ENCODE results near the gene POU2AF2. TPM values are rescaled to one million over a fixed set of nuclear protein-coding genes. Genes with fewer than 3 reads are reported as not detected.

The POU2AF2 gene, protein sequence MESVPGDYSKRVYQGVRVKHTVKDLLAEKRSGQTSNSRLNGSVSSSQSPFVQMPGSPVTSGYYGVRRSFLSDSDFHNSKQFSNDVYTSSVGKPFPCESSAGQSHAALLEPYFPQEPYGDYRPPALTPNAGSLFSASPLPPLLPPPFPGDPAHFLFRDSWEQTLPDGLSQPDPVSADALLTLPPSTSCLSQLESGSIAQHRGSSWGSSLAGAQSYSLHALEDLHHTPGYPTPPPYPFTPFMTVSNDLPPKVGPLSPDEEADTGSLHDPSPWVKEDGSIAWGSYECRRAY
- not detected for total RNA-seq
- not detected for total RNA-seq (2013)

DNA sequence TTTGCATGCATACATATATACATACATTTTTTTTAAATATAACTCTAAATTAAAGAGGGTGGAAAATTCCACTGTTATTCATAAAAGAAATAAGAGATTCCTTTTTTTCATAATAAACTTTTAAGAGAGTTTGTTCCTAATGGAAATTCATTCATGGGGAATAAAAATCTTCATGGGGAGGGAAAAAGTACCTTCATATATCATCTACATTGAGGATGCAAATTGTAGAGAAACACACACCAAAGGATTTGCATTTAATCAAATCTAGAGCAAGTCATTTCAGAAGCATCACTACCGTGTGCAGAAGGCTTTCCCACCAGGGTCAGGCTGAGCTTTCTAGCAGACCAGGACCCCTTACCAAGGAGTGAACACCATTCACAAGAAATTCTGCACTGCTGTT lies at the start of gene POU2AF2:
Gene POU2AF2 (plus strand): TSS at position 301 of the 400 bp plus-strand sequence. CDS start 129 bp downstream, outside the sequence.
- DNase-seq (no peak), ATAC-seq (no peak)
- Mint-ChIP-seq H3K4me3 (no peak within 1 kb of the TSS), H3K27ac (no peak within 1 kb of the TSS), H3K4me1 (no peaks in the 10 kb centered on the region), H3K9me3 (no peaks in the 10 kb centered on the region), H3K36me3 (no peaks in the 10 kb centered on the region), H3K27me3 (ENCODE audit: low read depth in 2 of 2) (peaks cover 32 to 42% of the 10 kb centered on the region in 2 donors)
- Histone ChIP-seq H3K27ac (ENCODE audit: low read length) (no peak within 1 kb of the TSS), H3K9me3 (ENCODE audit: control insufficient read depth, insufficient read depth, low read length) (no peaks in the 10 kb centered on the region), H3K4me3 (ENCODE audit: low read length) (no peak within 1 kb of the TSS), H3K4me1 (ENCODE audit: control insufficient read depth, insufficient read depth, low read length) (no peaks in the 10 kb centered on the region), H3K36me3 (ENCODE audit: control insufficient read depth, insufficient read depth, low read length) (no peaks in the 10 kb centered on the region), H3K27me3 (ENCODE audit: control insufficient read depth, insufficient read depth, low read length) (peaks cover 2% of the 10 kb centered on the region)
- WGBS (ENCODE audit: insufficient coverage): 40% methylated on average over 1 of the region's 1 CpG
- intact Hi-C loops (cut with micrococcal nuclease): no loop called here
- TF ChIP-seq, protein P1, sequence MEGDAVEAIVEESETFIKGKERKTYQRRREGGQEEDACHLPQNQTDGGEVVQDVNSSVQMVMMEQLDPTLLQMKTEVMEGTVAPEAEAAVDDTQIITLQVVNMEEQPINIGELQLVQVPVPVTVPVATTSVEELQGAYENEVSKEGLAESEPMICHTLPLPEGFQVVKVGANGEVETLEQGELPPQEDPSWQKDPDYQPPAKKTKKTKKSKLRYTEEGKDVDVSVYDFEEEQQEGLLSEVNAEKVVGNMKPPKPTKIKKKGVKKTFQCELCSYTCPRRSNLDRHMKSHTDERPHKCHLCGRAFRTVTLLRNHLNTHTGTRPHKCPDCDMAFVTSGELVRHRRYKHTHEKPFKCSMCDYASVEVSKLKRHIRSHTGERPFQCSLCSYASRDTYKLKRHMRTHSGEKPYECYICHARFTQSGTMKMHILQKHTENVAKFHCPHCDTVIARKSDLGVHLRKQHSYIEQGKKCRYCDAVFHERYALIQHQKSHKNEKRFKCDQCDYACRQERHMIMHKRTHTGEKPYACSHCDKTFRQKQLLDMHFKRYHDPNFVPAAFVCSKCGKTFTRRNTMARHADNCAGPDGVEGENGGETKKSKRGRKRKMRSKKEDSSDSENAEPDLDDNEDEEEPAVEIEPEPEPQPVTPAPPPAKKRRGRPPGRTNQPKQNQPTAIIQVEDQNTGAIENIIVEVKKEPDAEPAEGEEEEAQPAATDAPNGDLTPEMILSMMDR (IDR thresholded peaks at IDR 0.05): no peak

DNA sequence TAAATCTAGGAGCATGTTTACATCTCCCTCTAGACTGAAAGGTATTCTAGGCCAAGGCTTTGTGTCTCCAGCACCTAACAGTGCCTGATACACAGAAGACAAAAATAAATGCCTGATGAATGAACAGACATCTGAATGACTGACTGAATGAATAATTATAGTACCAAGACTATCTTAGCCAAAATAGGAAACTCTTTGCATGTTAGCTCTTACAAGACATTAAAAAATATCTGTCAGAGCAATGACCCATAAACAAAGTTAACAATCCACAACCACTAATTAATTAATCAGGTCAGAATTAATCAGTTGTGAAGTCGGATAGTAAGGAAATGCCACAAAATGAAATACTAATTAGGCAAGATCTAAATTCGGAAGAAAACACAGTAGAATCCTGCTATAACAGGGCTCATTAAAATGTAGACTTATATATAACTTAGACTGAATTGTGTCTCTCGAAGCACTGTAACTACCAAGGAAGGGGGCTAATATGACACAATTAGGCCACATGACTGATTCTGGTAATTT lies 45.5 kb upstream of the POU2AF2 start:
- ATAC-seq: no peak
- no peak overlapping the region for H3K27ac Mint-ChIP-seq
- Histone ChIP-seq H3K27ac (ENCODE audit: low read length) (no peak overlapping the region), H3K36me3 (ENCODE audit: control insufficient read depth, insufficient read depth, low read length) (no peaks in the 10 kb centered on the region), H3K9me3 (ENCODE audit: control insufficient read depth, insufficient read depth, low read length) (no peaks in the 10 kb centered on the region), H3K4me3 (ENCODE audit: low read length) (no peak overlapping the region), H3K27me3 (ENCODE audit: control insufficient read depth, insufficient read depth, low read length) (no peaks in the 10 kb centered on the region), H3K4me1 (ENCODE audit: control insufficient read depth, insufficient read depth, low read length) (no peaks in the 10 kb centered on the region)
- intact Hi-C loops (cut with micrococcal nuclease): no loop called here
- no peak for DNase-seq
- peaks cover 6 to 18% of the 10 kb centered on the region in 2 donors for H3K27me3 Mint-ChIP-seq (ENCODE audit: low read depth in 2 of 2)
- no peaks in the 10 kb centered on the region for H3K4me1 Mint-ChIP-seq
- 0% methylated on average over 1 of the region's 3 CpGs for WGBS (ENCODE audit: insufficient coverage)
- H3K4me3 Mint-ChIP-seq: no peak overlapping the region
- H3K36me3 Mint-ChIP-seq: no peaks in the 10 kb centered on the region
- H3K9me3 Mint-ChIP-seq: no peaks in the 10 kb centered on the region
- TF ChIP-seq, protein P1 (IDR thresholded peaks at IDR 0.05): no peak

DNA sequence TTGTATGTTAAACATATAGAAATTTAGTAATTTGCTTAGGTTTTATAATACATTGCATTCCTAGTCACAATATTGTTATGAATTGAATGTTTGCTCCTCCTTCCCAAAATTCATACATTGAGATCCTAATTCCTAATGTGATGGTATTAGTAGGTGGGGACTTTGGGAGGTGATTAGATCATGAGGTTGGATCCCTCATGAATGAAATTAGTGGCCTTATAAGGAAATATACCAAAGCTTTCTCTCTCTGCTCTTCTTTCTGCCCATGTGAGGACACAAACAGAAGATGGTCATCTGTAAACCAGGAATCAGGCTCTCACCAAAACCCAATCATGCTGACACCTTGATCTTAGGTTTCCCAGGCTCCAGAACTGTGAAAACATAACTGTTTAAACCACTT lies 41.3 kb upstream of the POU2AF2 start:
- H3K4me3 ChIP-seq (ENCODE audit: low read length): no peak overlapping the region
- no peaks in the 10 kb centered on the region for H3K9me3 ChIP-seq (ENCODE audit: control insufficient read depth, insufficient read depth, low read length)
- ATAC-seq (no peak), DNase-seq (no peak)
- H3K27me3 ChIP-seq (ENCODE audit: control insufficient read depth, insufficient read depth, low read length): no peaks in the 10 kb centered on the region
- Mint-ChIP-seq H3K4me1 (no peaks in the 10 kb centered on the region), H3K4me3 (no peak overlapping the region), H3K27me3 (ENCODE audit: low read depth in 2 of 2) (peaks cover 7 to 18% of the 10 kb centered on the region in 2 donors), H3K36me3 (no peaks in the 10 kb centered on the region), H3K9me3 (no peaks in the 10 kb centered on the region), H3K27ac (no peak overlapping the region)
- H3K36me3 ChIP-seq (ENCODE audit: control insufficient read depth, insufficient read depth, low read length): no peaks in the 10 kb centered on the region
- no peaks in the 10 kb centered on the region for H3K4me1 ChIP-seq (ENCODE audit: control insufficient read depth, insufficient read depth, low read length)
- TF ChIP-seq, protein P1 (IDR thresholded peaks at IDR 0.05): no peak
- no peak overlapping the region for H3K27ac ChIP-seq (ENCODE audit: low read length)
- intact Hi-C loops (cut with micrococcal nuclease): no loop called here
